ENCODE data around the gene KRTAP4-12.

GRCh38 chr17:41098042-41098441 lies 25.9 kb downstream of the KRTAP4-12 start, which contains the start of gene KRTAP4-8:
- no peak for TF ChIP-seq CTCF (IDR thresholded peaks at IDR 0.05)
- no peak for TF ChIP-seq POLR2A (IDR thresholded peaks at IDR 0.05)

Data from heart left ventricle (tissue), 13 donors.